OCI-LY1 (cell line): ENCODE measurements around the gene SLC8A1.

Experiments
- H2AFZ ChIP-seq: fragments of 200-600 bp; sonication (generic), shearing (Covaris generic); 2 replicates; pipeline ENCODE4 v1.6.0; 2014; ENCODE audit warnings: antibody characterized with exemption, mild to moderate bottlenecking, low read length
- H3F3A ChIP-seq: fragments of 200-600 bp; sonication (generic), shearing (Covaris generic); 2 replicates; pipeline ENCODE4 v1.6.0; 2014; ENCODE audit warnings: mild to moderate bottlenecking, antibody characterized with exemption, low read length, moderate library complexity; ENCODE audit not compliant: insufficient read depth
- H3K27ac ChIP-seq: fragments of 200-600 bp; sonication (generic); 2 replicates; pipeline ENCODE4 v1.5.1; 2014; ENCODE audit warnings: low read length, mixed run types, mild to moderate bottlenecking, low read depth; ENCODE audit not compliant: poor library complexity, severe bottlenecking
- H3K27me3 ChIP-seq: fragments of 200-600 bp; sonication (generic); 2 replicates; pipeline ENCODE4 v1.6.0; 2014; ENCODE audit warnings: antibody characterized with exemption, mild to moderate bottlenecking, low read length, moderate library complexity; ENCODE audit not compliant: insufficient read depth
- H3K36me3 ChIP-seq: fragments of 200-600 bp; sonication (generic); 2 replicates; pipeline ENCODE4 v1.6.1; 2014; ENCODE audit warnings: mild to moderate bottlenecking, antibody characterized with exemption, low read length, moderate library complexity, mixed read lengths; ENCODE audit not compliant: insufficient read depth
- H3K4me1 ChIP-seq: fragments of 200-600 bp; sonication (generic); 2 replicates; pipeline ENCODE4 v1.5.1; 2014; ENCODE audit warnings: mild to moderate bottlenecking, low read length, moderate library complexity; ENCODE audit not compliant: insufficient read depth, severe bottlenecking
- H3K4me2 ChIP-seq: fragments of 200-600 bp; sonication (generic), shearing (Covaris generic); 2 replicates; pipeline ENCODE4 v1.6.1; 2014; ENCODE audit warnings: low read length
- H3K4me3 ChIP-seq: fragments of 200-600 bp; sonication (generic); 2 replicates; pipeline ENCODE4 v1.5.1; 2014; ENCODE audit warnings: low read length, low read depth, mild to moderate bottlenecking, mixed read lengths; ENCODE audit not compliant: poor library complexity, severe bottlenecking
- H3K79me2 ChIP-seq: fragments of 200-600 bp; shearing (Covaris generic); 2 replicates; pipeline ENCODE4 v1.6.1; 2016; ENCODE audit warnings: mixed run types, low read length, mixed read lengths; ENCODE audit not compliant: insufficient read depth
- H3K9ac ChIP-seq: fragments of 200-600 bp; sonication (generic), shearing (Covaris generic); 2 replicates; pipeline ENCODE4 v1.6.1; 2014; ENCODE audit warnings: mild to moderate bottlenecking, low read length, mixed read lengths
- H3K9me2 ChIP-seq: fragments of 200-600 bp; sonication (generic), shearing (Covaris generic); 2 replicates; pipeline ENCODE4 v1.6.1; 2014; ENCODE audit warnings: low read depth, mild to moderate bottlenecking, low read length, mixed read lengths
- H3K9me3 ChIP-seq: fragments of 200-600 bp; shearing (Covaris generic); 2 replicates; pipeline ENCODE4 v1.6.1; 2014; ENCODE audit warnings: low read length, mixed read lengths
- H4K20me1 ChIP-seq: fragments of 200-600 bp; sonication (generic), shearing (Covaris generic); 2 replicates; pipeline ENCODE4 v1.6.0; 2016; ENCODE audit warnings: mild to moderate bottlenecking, low read length; ENCODE audit not compliant: insufficient read depth
- CTCF ChIP-seq: fragments of 200-600 bp; sonication (generic), shearing (Covaris generic); IDR thresholded peaks from 2 replicates; pipeline ENCODE4 v1.5.1; 2017; ENCODE audit warnings: mild to moderate bottlenecking, antibody characterized with exemption, low read length, moderate library complexity, mixed read lengths
- EZH2 ChIP-seq: fragments of 200-600 bp; sonication (generic), shearing (Covaris generic); IDR thresholded peaks from 2 replicates; pipeline ENCODE4 v1.8.0; 2017; ENCODE audit warnings: borderline replicate concordance, mixed run types, mild to moderate bottlenecking, antibody characterized with exemption, low read length, moderate library complexity, mixed read lengths

SLC8A1 gene

DNA sequence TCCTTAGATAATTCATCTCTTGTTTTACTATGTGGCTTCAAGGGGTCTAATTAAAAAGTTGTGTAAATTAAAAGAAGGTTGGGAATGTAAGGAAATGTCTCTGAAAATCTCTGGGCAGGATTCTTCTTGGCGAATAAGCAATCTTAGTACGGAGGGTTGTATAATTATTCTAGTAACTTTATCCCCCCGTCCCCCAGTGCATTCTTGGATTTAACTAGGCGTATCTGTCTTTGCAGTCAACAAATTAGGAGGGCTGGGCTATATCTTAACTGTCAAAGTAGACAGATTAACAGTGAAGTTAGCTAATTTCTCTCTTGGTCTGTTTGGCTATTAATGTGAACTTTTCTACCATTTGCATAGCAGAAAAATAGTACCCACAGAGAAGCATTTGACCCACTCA is 343.0 kb downstream of the SLC8A1 start:
- Histone ChIP-seq H3K9me2 (no peaks in the 10 kb centered on the region), H4K20me1 (no peaks in the 10 kb centered on the region), H3F3A (no peaks in the 10 kb centered on the region), H3K4me2 (no peak overlapping the region), H3K9ac (no peak overlapping the region), H2AFZ (no peak overlapping the region), H3K36me3 (no peaks in the 10 kb centered on the region), H3K27ac (no peak overlapping the region), H3K9me3 (no peaks in the 10 kb centered on the region), H3K4me3 (no peak overlapping the region), H3K79me2 (no peaks in the 10 kb centered on the region), H3K4me1 (no peaks in the 10 kb centered on the region), H3K27me3 (no peaks in the 10 kb centered on the region)
- TF ChIP-seq EZH2 (no peak), CTCF (no peak)

DNA sequence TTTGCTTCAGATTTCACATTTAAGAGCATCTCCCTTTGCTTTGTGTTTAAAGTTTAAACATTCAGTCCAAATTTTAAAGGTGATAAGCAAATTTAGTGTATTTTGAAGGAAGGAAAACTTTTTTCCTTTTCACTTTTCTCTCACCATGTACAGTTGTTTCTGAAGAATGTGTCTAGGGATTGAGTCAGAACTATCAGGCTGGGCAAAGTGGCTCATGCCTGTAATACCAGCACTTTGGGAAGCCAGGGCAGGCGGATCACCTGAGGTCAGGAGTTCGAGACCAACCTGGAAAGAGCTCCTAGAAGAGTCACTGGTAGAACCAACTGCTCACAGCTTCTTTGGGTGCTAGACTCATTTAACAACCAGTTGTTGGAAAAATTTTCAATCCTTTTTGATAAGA is 345.8 kb downstream of the SLC8A1 start:
- TF ChIP-seq CTCF (no peak), EZH2 (no peak)
- no peaks in the 10 kb centered on the region for H3K79me2 ChIP-seq
- H3K4me1 ChIP-seq, result no peaks in the 10 kb centered on the region
- no peaks in the 10 kb centered on the region for H3K36me3 ChIP-seq
- H3F3A ChIP-seq, result no peaks in the 10 kb centered on the region
- no peak overlapping the region for H2AFZ ChIP-seq
- no peaks in the 10 kb centered on the region for H3K9me3 ChIP-seq
- no peaks in the 10 kb centered on the region for H3K9me2 ChIP-seq
- no peaks in the 10 kb centered on the region for H3K27me3 ChIP-seq
- H3K4me2 ChIP-seq, result no peak overlapping the region
- H4K20me1 ChIP-seq, result no peaks in the 10 kb centered on the region
- H3K9ac ChIP-seq, result no peak overlapping the region
- no peak overlapping the region for H3K27ac ChIP-seq
- no peak overlapping the region for H3K4me3 ChIP-seq

- Histone ChIP-seq H3K4me2 (no peak overlapping the region), H4K20me1 (no peaks in the 10 kb centered on the region), H3K79me2 (no peaks in the 10 kb centered on the region), H3K9me3 (no peaks in the 10 kb centered on the region), H3K27ac (no peak overlapping the region), H3K9me2 (no peaks in the 10 kb centered on the region), H3K27me3 (no peaks in the 10 kb centered on the region), H2AFZ (no peak overlapping the region), H3K9ac (no peak overlapping the region), H3F3A (no peaks in the 10 kb centered on the region), H3K4me3 (no peak overlapping the region), H3K4me1 (no peaks in the 10 kb centered on the region), H3K36me3 (no peaks in the 10 kb centered on the region)
- TF ChIP-seq EZH2, result no peak
- TF ChIP-seq CTCF, result no peak
Observed at GRCh38 chr2:40105593-40105992, 346.3 kb downstream of the SLC8A1 start.
